Measurements from ENCODE around the gene RHOC. TPM values are rescaled to one million over a fixed set of nuclear protein-coding genes. Genes with fewer than 3 reads are reported as not detected.

RHOC gene
- total RNA-seq, 2 experiments from 2014 or later, result 36.3 to 37.3 TPM

- CTCF ChIA-PET, result no interaction called here
- intact Hi-C loops (cut with micrococcal nuclease), result no loop called here
- H3K4me1 Mint-ChIP-seq (ENCODE audit: low read depth), result peaks cover 2% of the 10 kb centered on the region
These were observed 19.0 kb downstream of the RHOC start for GRCh38 chr1:112687785-112688496.

GRCh38 chr1:112687361-112687760 lies 19.6 kb downstream of the RHOC start:
- H3K27me3 Mint-ChIP-seq (ENCODE audit: low read depth), result no peaks in the 10 kb centered on the region
- intact Hi-C loops (cut with micrococcal nuclease), result no loop called here
- H3K4me3 Mint-ChIP-seq, result no peak overlapping the region
- H3K9me3 Mint-ChIP-seq, result no peaks in the 10 kb centered on the region
- no peak overlapping the region for H3K27ac Mint-ChIP-seq
- DNase-seq, result no peak
- peaks cover 4% of the 10 kb centered on the region for H3K4me1 Mint-ChIP-seq (ENCODE audit: low read depth)
- peaks cover 5% of the 10 kb centered on the region for H3K36me3 Mint-ChIP-seq (ENCODE audit: low read depth)
- CTCF ChIA-PET, result no interaction called here

More at GRCh38 chr1:112687785-112688496, 19.0 kb downstream of the RHOC start:
- Mint-ChIP-seq H3K4me3 (no peak overlapping the region), H3K36me3 (ENCODE audit: low read depth) (peaks cover 7% of the 10 kb centered on the region), H3K9me3 (no peaks in the 10 kb centered on the region), H3K27me3 (ENCODE audit: low read depth) (no peaks in the 10 kb centered on the region), H3K27ac (no peak overlapping the region)
- DNase-seq, result no peak

- Mint-ChIP-seq H3K4me3 (no peak overlapping the region), H3K4me1 (ENCODE audit: low read depth) (peaks cover 4% of the 10 kb centered on the region), H3K27ac (no peak overlapping the region), H3K9me3 (no peaks in the 10 kb centered on the region), H3K36me3 (ENCODE audit: low read depth) (peaks cover 7% of the 10 kb centered on the region), H3K27me3 (ENCODE audit: low read depth) (no peaks in the 10 kb centered on the region)
- CTCF ChIA-PET, result no interaction called here
- intact Hi-C loops (cut with micrococcal nuclease), result no loop called here
- no peak for DNase-seq
These were observed 20.1 kb downstream of the RHOC start for GRCh38 chr1:112686835-112687234.

- no peak for DNase-seq
- H3K36me3 Mint-ChIP-seq (ENCODE audit: low read depth), result peaks cover 7% of the 10 kb centered on the region
- peaks cover 4% of the 10 kb centered on the region for H3K4me1 Mint-ChIP-seq (ENCODE audit: low read depth)
- no peak overlapping the region for H3K27ac Mint-ChIP-seq
- no peaks in the 10 kb centered on the region for H3K9me3 Mint-ChIP-seq
- intact Hi-C loops (cut with micrococcal nuclease), result no loop called here
- no peak overlapping the region for H3K4me3 Mint-ChIP-seq
- H3K27me3 Mint-ChIP-seq (ENCODE audit: low read depth), result no peaks in the 10 kb centered on the region
- CTCF ChIA-PET, result no interaction called here
These were observed 20.5 kb downstream of the RHOC start for GRCh38 chr1:112686417-112686816.

GRCh38 chr1:112685913-112686312 lies 21.0 kb downstream of the RHOC start:
- CTCF ChIA-PET, result no interaction called here
- no peak overlapping the region for H3K27ac Mint-ChIP-seq
- H3K4me3 Mint-ChIP-seq, result no peak overlapping the region

GRCh38 chr1:112678605-112679004 lies 28.3 kb downstream of the RHOC start:
- no peak overlapping the region for H3K4me3 Mint-ChIP-seq
- H3K9me3 Mint-ChIP-seq, result no peaks in the 10 kb centered on the region
- no peaks in the 10 kb centered on the region for H3K27me3 Mint-ChIP-seq (ENCODE audit: low read depth)
- CTCF ChIA-PET, result interaction anchor here (1.5 kb wide), 1 partner anchor 29 kb away, joined by 3 read pairs; no protein-coding TSS in a partner anchor
- peaks cover 37% of the 10 kb centered on the region for H3K4me1 Mint-ChIP-seq (ENCODE audit: low read depth)
- DNase-seq, result no peak
- peaks cover 7% of the 10 kb centered on the region for H3K36me3 Mint-ChIP-seq (ENCODE audit: low read depth)
- no peak overlapping the region for H3K27ac Mint-ChIP-seq
- intact Hi-C loops (cut with micrococcal nuclease), result loop anchor here (10.0 kb wide), 1 partner anchor 174 kb away; the partner anchor contains the start of gene WNT2B

More at GRCh38 chr1:112685913-112686312, 21.0 kb downstream of the RHOC start:
- Mint-ChIP-seq H3K36me3 (ENCODE audit: low read depth) (peaks cover 7% of the 10 kb centered on the region), H3K27me3 (ENCODE audit: low read depth) (no peaks in the 10 kb centered on the region), H3K4me1 (ENCODE audit: low read depth) (peaks cover 4% of the 10 kb centered on the region), H3K9me3 (no peaks in the 10 kb centered on the region)
- intact Hi-C loops (cut with micrococcal nuclease), result no loop called here
- no peak for DNase-seq

- H3K36me3 Mint-ChIP-seq (ENCODE audit: low read depth), result peaks cover 6% of the 10 kb centered on the region
- CTCF ChIA-PET, result no interaction called here
- no peaks in the 10 kb centered on the region for H3K9me3 Mint-ChIP-seq
- intact Hi-C loops (cut with micrococcal nuclease), result loop anchor here (10.0 kb wide), 1 partner anchor 173 kb away; the partner anchor contains the start of gene WNT2B
- peaks cover 38% of the 10 kb centered on the region for H3K4me1 Mint-ChIP-seq (ENCODE audit: low read depth)
- H3K27ac Mint-ChIP-seq, result no peak overlapping the region
- H3K4me3 Mint-ChIP-seq, result no peak overlapping the region
- no peak for DNase-seq
- H3K27me3 Mint-ChIP-seq (ENCODE audit: low read depth), result no peaks in the 10 kb centered on the region
These were observed 29.4 kb downstream of the RHOC start for GRCh38 chr1:112677501-112677900.

GRCh38 chr1:112676543-112676942 lies 30.4 kb downstream of the RHOC start:
- no peak overlapping the region for H3K4me3 Mint-ChIP-seq
- no peak overlapping the region for H3K27ac Mint-ChIP-seq
- H3K9me3 Mint-ChIP-seq, result no peaks in the 10 kb centered on the region
- H3K27me3 Mint-ChIP-seq (ENCODE audit: low read depth), result no peaks in the 10 kb centered on the region
- CTCF ChIA-PET, result interaction anchor here (2.9 kb wide), 1 partner anchor 32 kb away, joined by 9 read pairs; no protein-coding TSS in a partner anchor
- H3K36me3 Mint-ChIP-seq (ENCODE audit: low read depth), result peaks cover 5% of the 10 kb centered on the region
- intact Hi-C loops (cut with micrococcal nuclease), result loop anchor here (10.0 kb wide), 1 partner anchor 172 kb away; the partner anchor contains the start of gene WNT2B
- DNase-seq, result no peak
- H3K4me1 Mint-ChIP-seq (ENCODE audit: low read depth), result peaks cover 37% of the 10 kb centered on the region

GRCh38 chr1:112675728-112676381 lies 31.1 kb downstream of the RHOC start:
- no peaks in the 10 kb centered on the region for H3K27me3 Mint-ChIP-seq (ENCODE audit: low read depth)
- no peaks in the 10 kb centered on the region for H3K9me3 Mint-ChIP-seq
- CTCF ChIA-PET, result interaction anchor here (1.2 to 2.9 kb wide), 2 partner anchors 32 to 133 kb away, joined by 3 to 9 read pairs; no protein-coding TSS in a partner anchor
- peaks cover 8% of the 10 kb centered on the region for H3K36me3 Mint-ChIP-seq (ENCODE audit: low read depth)
- peak overlapping the region; percentile 73 for H3K4me3 Mint-ChIP-seq
- intact Hi-C loops (cut with micrococcal nuclease), result loop anchor here (10.0 kb wide), 1 partner anchor 171 kb away; the partner anchor contains the start of gene WNT2B
- peaks cover 37% of the 10 kb centered on the region for H3K4me1 Mint-ChIP-seq (ENCODE audit: low read depth)
- no peak for DNase-seq
- no peak overlapping the region for H3K27ac Mint-ChIP-seq

GRCh38 chr1:112674986-112675727 lies 31.8 kb downstream of the RHOC start:
- intact Hi-C loops (cut with micrococcal nuclease), result loop anchor here (1.0 to 10.0 kb wide), 4 partner anchors 25 to 170 kb away; partner anchors contain the start of gene WNT2B
- no peaks in the 10 kb centered on the region for H3K27me3 Mint-ChIP-seq (ENCODE audit: low read depth)
- peak; percentile 46 for DNase-seq
- no peaks in the 10 kb centered on the region for H3K9me3 Mint-ChIP-seq
- CTCF ChIA-PET, result interaction anchor here (0.9 to 2.9 kb wide), 5 partner anchors 33 to 209 kb away, joined by 3 to 11 read pairs (median 8); partner anchors contain the start of gene ST7L
- peaks cover 12% of the 10 kb centered on the region for H3K36me3 Mint-ChIP-seq (ENCODE audit: low read depth)
- H3K27ac Mint-ChIP-seq, result peak overlapping the region; percentile 84
- peak overlapping the region; percentile 92 for H3K4me3 Mint-ChIP-seq
- peaks cover 37% of the 10 kb centered on the region for H3K4me1 Mint-ChIP-seq (ENCODE audit: low read depth)

- Mint-ChIP-seq H3K36me3 (ENCODE audit: low read depth) (peaks cover 19% of the 10 kb centered on the region), H3K27ac (peak within 1 kb of the TSS; percentile 84), H3K4me3 (peak within 1 kb of the TSS; percentile 92), H3K9me3 (no peaks in the 10 kb centered on the region), H3K4me1 (ENCODE audit: low read depth) (peaks cover 38% of the 10 kb centered on the region), H3K27me3 (ENCODE audit: low read depth) (no peaks in the 10 kb centered on the region)
- CTCF ChIA-PET, result interaction anchor here (0.5 to 2.9 kb wide), 6 partner anchors 34 to 208 kb away, joined by 3 to 11 read pairs (median 6); partner anchors contain the start of gene ST7L
- intact Hi-C loops (cut with micrococcal nuclease), result loop anchor here (1.0 to 10.0 kb wide), 4 partner anchors 26 to 170 kb away; partner anchors contain the start of gene WNT2B
- DNase-seq, result peak; percentile 60
These were observed 32.4 kb downstream of the RHOC start, which contains the start of gene MOV10 for GRCh38 chr1:112674440-112674985. MOV10 (plus strand) TSS chr1:112674659; CDS start chr1:112674913, 254 bp downstream.

All from activated naive CD4-positive, alpha-beta T cell treated with anti-CD3 and anti-CD28 coated beads for 36 hours (primary cell).